Activated T-cell treated with anti-CD3 and anti-CD28 coated beads, Interleukin-2, amount 50 U/mL, for 24 hours (primary cell): Measurements from ENCODE around the gene MMAB.

Source experiments
- DNase-seq: peaks from one replicate; pipeline ENCODE4 v3.0.0-alpha.2; 2020
- H3K27ac Mint-ChIP-seq: 2 replicates; pipeline ENCODE4 v1.8.0; 2020; ENCODE audit warnings: mild to moderate bottlenecking, mixed read lengths
- H3K27me3 Mint-ChIP-seq: 2 replicates; pipeline ENCODE4 v1.8.0; 2020; ENCODE audit warnings: mixed read lengths
- H3K36me3 Mint-ChIP-seq: 2 replicates; pipeline ENCODE4 v1.8.0; 2020; ENCODE audit warnings: low read depth, mixed read lengths
- H3K4me1 Mint-ChIP-seq: 2 replicates; pipeline ENCODE4 v1.8.0; 2020; ENCODE audit warnings: low read depth, mixed read lengths
- H3K4me3 Mint-ChIP-seq: 2 replicates; pipeline ENCODE4 v1.8.0; 2020; ENCODE audit warnings: mild to moderate bottlenecking, moderate library complexity, mixed read lengths
- H3K9me3 Mint-ChIP-seq: 2 replicates; pipeline ENCODE4 v1.8.0; 2020; ENCODE audit warnings: mixed read lengths

Gene MMAB

DNA sequence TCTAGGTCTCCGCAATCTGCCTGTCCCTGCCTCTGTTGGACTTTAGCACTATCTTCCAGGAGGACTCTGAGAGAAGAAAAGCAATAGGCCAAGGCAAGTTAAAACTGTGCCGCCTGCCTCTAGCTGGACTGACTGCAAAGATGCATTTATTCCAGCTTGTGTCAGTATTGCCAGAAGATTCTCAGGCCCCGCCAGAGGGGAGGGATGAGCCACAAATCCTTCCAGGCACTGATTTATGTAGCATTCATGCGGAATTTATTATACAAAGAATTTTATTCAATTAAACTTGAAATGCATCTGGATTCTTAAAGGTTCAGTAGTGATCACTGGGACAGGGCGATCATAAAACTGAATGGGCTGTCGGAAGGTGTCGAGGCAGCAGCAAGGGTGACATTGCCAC lies 19.8 kb downstream of the MMAB start:
- peaks cover 7% of the 10 kb centered on the region for H3K27me3 Mint-ChIP-seq
- H3K36me3 Mint-ChIP-seq, result peaks cover 5% of the 10 kb centered on the region
- no peak for DNase-seq
- H3K4me3 Mint-ChIP-seq, result no peak overlapping the region
- no peaks in the 10 kb centered on the region for H3K9me3 Mint-ChIP-seq
- H3K27ac Mint-ChIP-seq, result no peak overlapping the region
- H3K4me1 Mint-ChIP-seq, result no peaks in the 10 kb centered on the region

DNA sequence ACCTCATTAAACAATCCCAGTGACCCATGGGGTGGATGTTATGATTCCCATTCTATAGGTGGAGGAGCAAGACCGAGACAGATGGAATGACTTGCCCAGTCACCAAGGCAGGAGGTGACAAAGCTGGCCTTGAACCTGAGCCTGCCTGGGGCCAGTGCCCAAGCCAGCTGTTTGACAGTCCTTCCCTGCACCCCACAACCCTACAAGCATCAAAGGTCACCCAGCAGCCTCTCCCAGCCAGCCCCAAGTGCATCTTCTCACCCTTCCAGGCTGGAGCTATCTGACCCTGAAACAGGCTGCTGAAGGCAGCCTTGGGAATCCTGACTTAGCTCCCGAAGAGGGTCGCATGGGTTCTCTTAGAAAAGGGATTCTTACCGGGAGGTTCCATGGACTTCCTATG lies 20.3 kb downstream of the MMAB start:
- no peaks in the 10 kb centered on the region for H3K4me1 Mint-ChIP-seq
- H3K27ac Mint-ChIP-seq, result no peak overlapping the region
- no peak for DNase-seq
- peaks cover 12% of the 10 kb centered on the region for H3K27me3 Mint-ChIP-seq
- H3K9me3 Mint-ChIP-seq, result no peaks in the 10 kb centered on the region
- H3K36me3 Mint-ChIP-seq, result peaks cover 5% of the 10 kb centered on the region
- H3K4me3 Mint-ChIP-seq, result no peak overlapping the region

- Mint-ChIP-seq H3K27ac (no peak overlapping the region), H3K27me3 (peaks cover 31% of the 10 kb centered on the region), H3K4me3 (no peak overlapping the region), H3K4me1 (no peaks in the 10 kb centered on the region), H3K36me3 (no peaks in the 10 kb centered on the region), H3K9me3 (no peaks in the 10 kb centered on the region)
- no peak for DNase-seq
Measured at GRCh38 chr12:109551108-109551507, 22.2 kb downstream of the MMAB start.

DNA sequence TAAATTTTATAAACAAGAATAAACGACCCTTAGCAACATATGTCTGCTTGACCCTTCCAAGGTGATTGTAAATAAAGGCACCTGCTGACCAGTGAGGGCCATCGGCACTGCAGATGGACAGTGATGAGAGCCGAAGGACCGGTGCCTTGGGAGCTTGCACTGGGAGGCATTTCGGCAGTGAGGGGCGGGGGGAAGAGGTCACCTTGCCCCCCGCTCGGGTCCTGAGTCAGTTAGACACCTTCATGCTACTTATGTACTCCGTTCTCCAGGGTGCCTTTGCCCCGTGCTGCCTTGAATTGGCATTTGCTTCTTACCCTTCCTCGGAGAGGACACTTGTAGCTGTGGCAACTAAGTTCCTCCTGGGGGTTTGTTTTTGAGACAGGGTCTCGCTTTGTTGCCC lies 23.0 kb downstream of the MMAB start:
- peaks cover 32% of the 10 kb centered on the region for H3K27me3 Mint-ChIP-seq
- H3K27ac Mint-ChIP-seq, result no peak overlapping the region
- H3K9me3 Mint-ChIP-seq, result no peaks in the 10 kb centered on the region
- no peak overlapping the region for H3K4me3 Mint-ChIP-seq
- DNase-seq, result no peak
- H3K36me3 Mint-ChIP-seq, result no peaks in the 10 kb centered on the region
- H3K4me1 Mint-ChIP-seq, result peaks cover under 1% of the 10 kb centered on the region

DNA sequence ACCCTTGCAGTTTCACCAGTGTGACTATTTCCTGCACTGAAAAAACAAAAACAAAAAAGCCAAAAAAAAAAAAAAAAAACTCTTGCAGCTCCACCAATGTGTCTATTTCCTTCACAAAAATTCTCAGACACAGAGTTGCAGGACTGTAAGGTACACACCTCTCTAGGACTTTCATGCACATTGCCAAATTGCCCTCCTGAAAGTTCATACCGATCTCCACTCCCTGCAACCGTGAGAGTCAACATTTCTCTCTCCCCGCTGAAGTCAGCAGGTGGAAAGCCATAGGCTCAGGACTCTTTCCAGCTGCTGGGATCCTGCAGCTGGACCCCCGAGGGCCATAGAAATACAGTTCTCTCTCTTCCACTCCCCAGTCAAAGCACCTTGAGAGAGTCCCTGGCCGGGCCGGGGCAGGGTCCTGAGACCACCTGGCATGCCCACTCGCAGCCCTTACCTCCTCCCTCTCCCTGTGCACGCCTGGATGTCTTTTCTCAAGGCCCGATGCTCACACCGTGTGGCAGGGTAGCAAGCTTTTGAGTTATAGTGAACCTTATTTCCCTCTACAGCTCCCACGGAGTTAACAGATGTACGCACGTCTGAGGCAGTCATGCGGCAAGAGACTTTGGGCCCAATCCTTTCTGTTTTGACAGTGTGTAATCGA lies 23.6 kb downstream of the MMAB start:
- no peaks in the 10 kb centered on the region for H3K36me3 Mint-ChIP-seq
- no peak overlapping the region for H3K27ac Mint-ChIP-seq

DNA sequence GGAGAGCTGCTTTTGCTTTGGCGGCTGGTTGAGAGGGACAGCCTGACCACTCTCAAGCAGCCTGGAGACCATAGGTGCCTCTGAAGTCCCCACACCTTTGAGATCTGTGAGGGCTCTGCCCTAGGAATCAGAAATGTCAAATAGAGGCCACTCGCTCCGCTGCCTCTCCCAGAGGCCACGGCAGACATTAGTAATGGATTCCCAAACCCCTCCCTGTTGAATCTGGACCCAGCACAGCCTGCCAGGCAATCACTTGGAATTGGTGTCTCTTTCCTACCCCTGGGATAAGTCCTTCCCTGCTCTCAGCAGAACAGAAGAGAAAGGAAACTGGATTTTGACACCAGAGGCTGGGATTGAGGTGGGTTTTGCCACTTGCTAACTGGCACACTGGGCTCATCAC lies 25.0 kb downstream of the MMAB start:
- H3K4me1 Mint-ChIP-seq, result peaks cover 7% of the 10 kb centered on the region
- H3K36me3 Mint-ChIP-seq, result no peaks in the 10 kb centered on the region
- H3K27ac Mint-ChIP-seq, result no peak overlapping the region
- no peak for DNase-seq
- H3K4me3 Mint-ChIP-seq, result no peak overlapping the region
- peaks cover 32% of the 10 kb centered on the region for H3K27me3 Mint-ChIP-seq
- no peaks in the 10 kb centered on the region for H3K9me3 Mint-ChIP-seq

More for the DNA sequence above, 23.6 kb downstream of the MMAB start:
- H3K4me3 Mint-ChIP-seq, result no peak overlapping the region
- peaks cover 6% of the 10 kb centered on the region for H3K4me1 Mint-ChIP-seq
- no peak for DNase-seq
- H3K9me3 Mint-ChIP-seq, result no peaks in the 10 kb centered on the region
- H3K27me3 Mint-ChIP-seq, result peaks cover 32% of the 10 kb centered on the region

GRCh38 chr12:109547286-109547685 lies 26.0 kb downstream of the MMAB start:
- no peak overlapping the region for H3K27ac Mint-ChIP-seq
- no peak for DNase-seq
- H3K36me3 Mint-ChIP-seq, result no peaks in the 10 kb centered on the region
- H3K4me1 Mint-ChIP-seq, result peaks cover 7% of the 10 kb centered on the region
- no peak overlapping the region for H3K4me3 Mint-ChIP-seq
- H3K27me3 Mint-ChIP-seq, result peaks cover 32% of the 10 kb centered on the region
- no peaks in the 10 kb centered on the region for H3K9me3 Mint-ChIP-seq

GRCh38 chr12:109545826-109546225 lies 27.5 kb downstream of the MMAB start:
- peaks cover 7% of the 10 kb centered on the region for H3K4me1 Mint-ChIP-seq
- peaks cover 32% of the 10 kb centered on the region for H3K27me3 Mint-ChIP-seq
- no peak for DNase-seq
- H3K9me3 Mint-ChIP-seq, result no peaks in the 10 kb centered on the region
- H3K36me3 Mint-ChIP-seq, result no peaks in the 10 kb centered on the region
- no peak overlapping the region for H3K4me3 Mint-ChIP-seq
- H3K27ac Mint-ChIP-seq, result no peak overlapping the region

GRCh38 chr12:109544955-109545531 lies 28.3 kb downstream of the MMAB start:
- no peaks in the 10 kb centered on the region for H3K36me3 Mint-ChIP-seq
- peaks cover 7% of the 10 kb centered on the region for H3K4me1 Mint-ChIP-seq
- H3K27ac Mint-ChIP-seq, result no peak overlapping the region
- no peak overlapping the region for H3K4me3 Mint-ChIP-seq
- H3K27me3 Mint-ChIP-seq, result peaks cover 32% of the 10 kb centered on the region
- DNase-seq, result no peak
- H3K9me3 Mint-ChIP-seq, result no peaks in the 10 kb centered on the region

- Mint-ChIP-seq H3K4me3 (no peak overlapping the region), H3K36me3 (no peaks in the 10 kb centered on the region), H3K9me3 (no peaks in the 10 kb centered on the region), H3K4me1 (peaks cover 7% of the 10 kb centered on the region), H3K27ac (no peak overlapping the region), H3K27me3 (peaks cover 18% of the 10 kb centered on the region)
- no peak for DNase-seq
Measured at GRCh38 chr12:109542876-109543275, 30.4 kb downstream of the MMAB start.

GRCh38 chr12:109542014-109542413 lies 31.3 kb downstream of the MMAB start:
- H3K27ac Mint-ChIP-seq, result no peak overlapping the region
- H3K4me3 Mint-ChIP-seq, result no peak overlapping the region
- peaks cover 3% of the 10 kb centered on the region for H3K36me3 Mint-ChIP-seq
- H3K9me3 Mint-ChIP-seq, result no peaks in the 10 kb centered on the region
- peaks cover 10% of the 10 kb centered on the region for H3K27me3 Mint-ChIP-seq
- peaks cover 7% of the 10 kb centered on the region for H3K4me1 Mint-ChIP-seq
- DNase-seq, result no peak

- H3K4me3 Mint-ChIP-seq, result no peak overlapping the region
- H3K4me1 Mint-ChIP-seq, result peaks cover 7% of the 10 kb centered on the region
- no peaks in the 10 kb centered on the region for H3K9me3 Mint-ChIP-seq
- peaks cover 3% of the 10 kb centered on the region for H3K27me3 Mint-ChIP-seq
- H3K27ac Mint-ChIP-seq, result no peak overlapping the region
- no peak for DNase-seq
- H3K36me3 Mint-ChIP-seq, result peaks cover 4% of the 10 kb centered on the region
Measured at GRCh38 chr12:109541413-109541726, 31.9 kb downstream of the MMAB start.

GRCh38 chr12:109540526-109541412 lies 32.5 kb downstream of the MMAB start:
- Mint-ChIP-seq H3K27me3 (no peaks in the 10 kb centered on the region), H3K4me1 (peaks cover 7% of the 10 kb centered on the region), H3K36me3 (peaks cover 10% of the 10 kb centered on the region), H3K27ac (no peak overlapping the region), H3K4me3 (no peak overlapping the region), H3K9me3 (no peaks in the 10 kb centered on the region)
- DNase-seq, result no peak

DNA sequence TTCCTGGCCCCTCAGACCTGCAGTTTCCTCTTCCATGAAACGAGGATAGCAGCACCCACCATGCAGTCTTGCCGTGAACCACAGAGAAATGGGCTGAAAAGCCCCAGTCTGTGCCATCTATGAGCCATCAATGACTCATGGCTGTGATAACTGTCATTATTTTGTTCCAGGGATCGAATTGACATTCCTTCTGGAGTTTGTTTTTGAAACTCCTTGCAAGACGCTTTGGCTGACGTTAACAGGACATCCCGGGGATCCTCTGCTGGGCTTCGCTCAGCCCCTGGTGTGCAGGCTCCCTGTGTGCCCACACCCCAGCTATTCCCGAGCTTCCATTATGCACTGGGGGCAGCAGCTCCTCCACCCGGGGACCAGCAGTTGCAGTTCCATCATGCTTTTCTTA lies 33.8 kb downstream of the MMAB start:
- H3K4me3 Mint-ChIP-seq, result no peak overlapping the region
- no peaks in the 10 kb centered on the region for H3K27me3 Mint-ChIP-seq
- DNase-seq, result no peak
- no peak overlapping the region for H3K27ac Mint-ChIP-seq
- no peaks in the 10 kb centered on the region for H3K9me3 Mint-ChIP-seq
- no peaks in the 10 kb centered on the region for H3K4me1 Mint-ChIP-seq
- H3K36me3 Mint-ChIP-seq, result peaks cover 22% of the 10 kb centered on the region
